PFSK-1 (cell line): ENCODE results near the gene BRINP2.

Experiments used
- POLR2AphosphoS5 ChIP-seq: IDR thresholded peaks from 2 replicates; pipeline ENCODE4 v1.6.1; 2012; ENCODE audit warnings: low read depth, mild to moderate bottlenecking, control low read depth, low read length, moderate library complexity
- TAF1 ChIP-seq: IDR thresholded peaks from 2 replicates; pipeline ENCODE4 v1.6.1; 2012; ENCODE audit warnings: low read length, control low read depth, borderline replicate concordance; ENCODE audit not compliant: insufficient read depth

DNA sequence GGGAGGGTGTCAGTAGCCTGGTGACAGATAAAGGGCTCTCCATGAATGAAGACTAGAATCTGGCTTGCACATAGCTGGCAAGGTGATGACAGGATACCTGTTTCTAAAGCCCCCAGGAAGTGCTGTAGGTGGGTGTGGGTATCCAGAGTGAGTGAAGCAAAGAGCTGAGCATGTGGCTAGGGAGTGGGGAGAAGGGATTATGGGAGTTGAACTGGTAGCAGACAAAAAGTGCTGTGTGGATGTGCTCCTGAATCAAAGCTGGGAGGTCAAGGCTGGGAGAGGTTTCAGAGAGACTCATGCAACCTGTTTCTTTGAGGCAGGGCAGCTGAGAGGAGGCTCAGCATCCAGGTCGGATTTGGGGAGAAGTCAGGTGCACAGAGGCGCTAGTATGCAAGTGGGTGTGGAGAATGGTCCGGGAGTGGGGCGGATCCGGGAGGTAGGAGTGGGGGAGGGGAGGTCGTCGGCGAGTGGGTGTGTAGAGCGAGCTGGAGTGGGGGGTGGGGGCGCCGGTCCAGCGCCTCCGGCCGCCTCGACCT lies 6.8 kb upstream of the BRINP2 start:
- no peak for TF ChIP-seq POLR2AphosphoS5
- no peak for TF ChIP-seq TAF1
